ENCODE data around the gene GPC5.

The GPC5 gene

DNA sequence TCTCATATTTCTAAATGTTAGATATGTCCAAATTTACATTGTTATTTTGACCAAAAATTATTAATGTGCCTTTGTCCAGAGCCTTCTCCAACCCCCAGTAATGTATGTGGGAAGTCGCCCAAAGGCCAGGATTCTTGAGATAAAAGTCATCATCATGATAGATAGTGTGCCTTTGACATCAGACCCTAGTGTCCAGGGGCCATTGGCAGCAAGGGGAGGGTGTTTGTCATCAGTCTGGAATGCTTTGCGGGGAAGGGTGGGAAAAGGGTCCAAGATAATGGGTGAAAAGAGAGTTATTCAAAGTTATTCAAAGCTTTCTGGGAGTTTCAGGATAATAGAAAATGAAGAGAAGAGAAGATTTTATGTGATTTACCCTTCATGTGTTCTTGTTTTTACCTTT is 918.6 kb downstream of the GPC5 start:
- Histone ChIP-seq H3K27ac (no peak overlapping the region), H3K36me3 (no peaks in the 10 kb centered on the region), H3K4me1 (no peaks in the 10 kb centered on the region), H3K4me3 (no peak overlapping the region), H3K27me3 (no peaks in the 10 kb centered on the region), H3K9me3 (no peaks in the 10 kb centered on the region)
- intact Hi-C loops (cut with DNase I; ENCODE audit: low total_unique reads), result no loop called here
- no peak for DNase-seq
- TF ChIP-seq, protein P1, sequence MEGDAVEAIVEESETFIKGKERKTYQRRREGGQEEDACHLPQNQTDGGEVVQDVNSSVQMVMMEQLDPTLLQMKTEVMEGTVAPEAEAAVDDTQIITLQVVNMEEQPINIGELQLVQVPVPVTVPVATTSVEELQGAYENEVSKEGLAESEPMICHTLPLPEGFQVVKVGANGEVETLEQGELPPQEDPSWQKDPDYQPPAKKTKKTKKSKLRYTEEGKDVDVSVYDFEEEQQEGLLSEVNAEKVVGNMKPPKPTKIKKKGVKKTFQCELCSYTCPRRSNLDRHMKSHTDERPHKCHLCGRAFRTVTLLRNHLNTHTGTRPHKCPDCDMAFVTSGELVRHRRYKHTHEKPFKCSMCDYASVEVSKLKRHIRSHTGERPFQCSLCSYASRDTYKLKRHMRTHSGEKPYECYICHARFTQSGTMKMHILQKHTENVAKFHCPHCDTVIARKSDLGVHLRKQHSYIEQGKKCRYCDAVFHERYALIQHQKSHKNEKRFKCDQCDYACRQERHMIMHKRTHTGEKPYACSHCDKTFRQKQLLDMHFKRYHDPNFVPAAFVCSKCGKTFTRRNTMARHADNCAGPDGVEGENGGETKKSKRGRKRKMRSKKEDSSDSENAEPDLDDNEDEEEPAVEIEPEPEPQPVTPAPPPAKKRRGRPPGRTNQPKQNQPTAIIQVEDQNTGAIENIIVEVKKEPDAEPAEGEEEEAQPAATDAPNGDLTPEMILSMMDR (IDR thresholded peaks at IDR 0.05), result no peak

DNA sequence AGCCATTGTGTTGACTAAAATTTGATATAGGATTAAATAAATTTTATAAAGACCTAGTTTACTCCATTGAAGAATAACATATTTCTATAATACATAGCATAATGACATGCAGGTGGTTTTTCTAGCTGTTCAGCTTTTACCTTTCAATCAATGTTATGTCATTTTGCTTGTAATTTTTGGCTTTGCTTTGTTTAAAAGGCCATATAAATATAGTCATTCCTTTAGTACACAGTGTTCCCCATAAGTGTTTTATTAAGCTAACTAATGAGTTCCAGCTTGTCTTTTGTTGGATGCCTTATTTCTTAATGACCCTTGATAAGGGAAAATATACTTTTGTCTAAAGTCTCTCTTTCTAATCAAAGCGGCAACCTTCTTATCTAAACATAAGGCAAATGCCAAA is 921.9 kb downstream of the GPC5 start:
- H3K4me3 ChIP-seq, result no peak overlapping the region
- H3K9me3 ChIP-seq, result no peaks in the 10 kb centered on the region
- no peaks in the 10 kb centered on the region for H3K27me3 ChIP-seq
- no peak for DNase-seq
- intact Hi-C loops (cut with DNase I; ENCODE audit: low total_unique reads), result no loop called here
- H3K27ac ChIP-seq, result no peak overlapping the region
- TF ChIP-seq, protein P1 (IDR thresholded peaks at IDR 0.05), result no peak
- H3K36me3 ChIP-seq, result no peaks in the 10 kb centered on the region
- no peaks in the 10 kb centered on the region for H3K4me1 ChIP-seq

DNA sequence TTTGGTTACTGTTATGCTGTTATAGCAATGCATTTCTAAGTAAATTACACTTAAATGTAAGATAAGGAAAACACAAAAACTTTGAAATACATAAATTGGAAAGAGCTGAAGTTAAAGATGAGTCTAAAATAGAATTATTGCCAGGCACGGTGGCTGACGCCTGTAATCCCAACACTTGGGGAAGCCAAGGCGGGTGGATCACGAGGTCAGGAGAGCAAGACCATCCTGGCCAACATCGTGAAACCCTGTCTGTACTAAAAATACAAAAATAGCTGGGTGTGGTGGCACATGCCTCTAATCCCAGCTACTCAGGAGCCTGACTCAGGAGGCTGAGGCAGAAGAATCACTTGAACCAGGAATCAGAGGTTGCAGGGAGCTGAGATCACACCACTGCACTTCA is 922.8 kb downstream of the GPC5 start:
- Histone ChIP-seq H3K9me3 (no peaks in the 10 kb centered on the region), H3K27ac (no peak overlapping the region), H3K27me3 (no peaks in the 10 kb centered on the region), H3K36me3 (no peaks in the 10 kb centered on the region), H3K4me3 (no peak overlapping the region), H3K4me1 (no peaks in the 10 kb centered on the region)
- TF ChIP-seq, protein P1 (IDR thresholded peaks at IDR 0.05), result no peak
- DNase-seq, result no peak
- intact Hi-C loops (cut with DNase I; ENCODE audit: low total_unique reads), result no loop called here

DNA sequence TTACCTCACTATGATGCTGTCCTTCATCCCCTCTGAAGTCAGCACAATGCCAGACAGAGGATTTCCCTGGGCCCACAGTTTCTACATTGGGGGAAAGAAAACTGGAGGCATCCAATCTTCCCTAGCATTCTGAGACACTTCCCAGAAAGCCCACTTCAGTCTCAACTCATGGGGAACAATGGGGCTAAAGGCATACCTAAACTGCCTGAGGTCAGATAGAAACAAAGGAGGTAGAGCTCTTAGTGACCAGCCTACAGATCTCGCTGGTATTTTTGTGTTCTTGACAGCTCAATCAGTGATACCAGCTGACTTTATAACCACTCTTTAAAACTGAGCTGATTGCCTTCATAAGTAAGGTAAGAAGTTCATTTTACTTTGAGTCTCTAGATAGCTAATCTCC is 947.2 kb downstream of the GPC5 start:
- Histone ChIP-seq H3K27ac (no peak overlapping the region), H3K4me3 (no peak overlapping the region), H3K36me3 (no peaks in the 10 kb centered on the region), H3K27me3 (no peaks in the 10 kb centered on the region), H3K9me3 (no peaks in the 10 kb centered on the region), H3K4me1 (no peaks in the 10 kb centered on the region)
- intact Hi-C loops (cut with DNase I; ENCODE audit: low total_unique reads), result no loop called here
- DNase-seq, result no peak
- TF ChIP-seq, protein P1 (IDR thresholded peaks at IDR 0.05), result no peak

DNA sequence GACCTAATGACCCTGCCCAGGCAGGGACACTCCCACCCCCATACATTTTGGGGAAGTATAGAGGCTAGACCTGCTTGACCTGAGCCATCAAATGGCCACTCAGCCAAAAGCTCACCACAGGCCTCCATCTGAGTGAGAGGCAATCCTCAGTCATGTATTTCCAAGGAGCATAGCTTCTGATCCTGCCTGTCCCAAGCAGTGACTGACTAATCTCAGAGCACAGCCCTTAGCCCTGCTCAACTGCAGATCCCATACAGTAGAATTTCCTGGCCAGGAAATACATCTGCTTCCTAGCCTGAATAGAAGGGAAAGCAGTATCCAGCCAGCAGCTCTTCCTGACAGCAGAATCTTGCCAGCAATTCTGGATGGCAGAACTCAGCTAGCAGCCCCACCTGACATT is 947.6 kb downstream of the GPC5 start:
- no peaks in the 10 kb centered on the region for H3K4me1 ChIP-seq
- no peaks in the 10 kb centered on the region for H3K27me3 ChIP-seq
- no peaks in the 10 kb centered on the region for H3K36me3 ChIP-seq
- no peak for DNase-seq
- intact Hi-C loops (cut with DNase I; ENCODE audit: low total_unique reads), result no loop called here
- TF ChIP-seq, protein P1 (IDR thresholded peaks at IDR 0.05), result no peak
- H3K4me3 ChIP-seq, result no peak overlapping the region
- H3K9me3 ChIP-seq, result no peaks in the 10 kb centered on the region
- no peak overlapping the region for H3K27ac ChIP-seq

DNA sequence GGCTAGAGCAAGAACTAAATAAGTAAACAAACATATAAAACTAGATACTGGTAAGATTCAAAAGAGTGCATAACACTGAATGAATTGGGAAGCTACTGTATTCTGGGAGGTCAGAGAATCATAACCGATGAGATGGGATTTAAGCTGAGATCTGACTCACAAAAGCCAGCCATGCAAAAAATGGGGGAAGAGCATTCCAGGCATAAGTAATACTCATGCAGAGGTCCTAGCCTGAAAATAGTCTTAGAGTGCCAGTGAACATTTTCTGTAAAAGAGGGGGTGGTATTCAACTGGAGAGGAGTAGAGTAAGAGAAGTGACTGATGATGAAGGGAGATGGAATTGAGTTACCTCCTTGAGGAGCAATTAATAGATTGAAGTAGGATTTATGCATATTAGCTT is 956.2 kb downstream of the GPC5 start:
- Histone ChIP-seq H3K9me3 (no peaks in the 10 kb centered on the region), H3K36me3 (no peaks in the 10 kb centered on the region), H3K4me3 (no peak overlapping the region), H3K4me1 (no peaks in the 10 kb centered on the region), H3K27ac (no peak overlapping the region), H3K27me3 (no peaks in the 10 kb centered on the region)
- no peak for DNase-seq
- TF ChIP-seq, protein P1 (IDR thresholded peaks at IDR 0.05), result no peak
- intact Hi-C loops (cut with DNase I; ENCODE audit: low total_unique reads), result no loop called here

Data from tibial artery (tissue), 4 donors.